Umbilical cord (tissue), 2 donors: Measurements from ENCODE around the gene NTM. TPM values are rescaled to one million over a fixed set of nuclear protein-coding genes. Genes with fewer than 3 reads are reported as not detected.
A peak's percentile ranks its signal among the peaks of the same experiment; 100 is the strongest.
"Not testable (repeated sequence)": the region's sequence is repeated elsewhere in the genome, so short reads cannot be mapped to it uniquely, and the experiment has no call there.

Source experiments
- DNase-seq: peaks from one replicate; pipeline ENCODE4 v3.0.0-alpha.2; 2015; ENCODE audit warnings: low spot score
- total RNA-seq: library from RNA; depleted of rRNA; stranded (reverse); fragments of >200 nt; gene quantifications from one replicate; pipeline ENCODE4 v1.2.3, GENCODE V29; 2014; ENCODE audit warnings: low replicate concordance; ENCODE audit not compliant: insufficient read depth

Gene NTM
- total RNA-seq, 1 donor from 2014 or later, result 8.9 TPM

DNA sequence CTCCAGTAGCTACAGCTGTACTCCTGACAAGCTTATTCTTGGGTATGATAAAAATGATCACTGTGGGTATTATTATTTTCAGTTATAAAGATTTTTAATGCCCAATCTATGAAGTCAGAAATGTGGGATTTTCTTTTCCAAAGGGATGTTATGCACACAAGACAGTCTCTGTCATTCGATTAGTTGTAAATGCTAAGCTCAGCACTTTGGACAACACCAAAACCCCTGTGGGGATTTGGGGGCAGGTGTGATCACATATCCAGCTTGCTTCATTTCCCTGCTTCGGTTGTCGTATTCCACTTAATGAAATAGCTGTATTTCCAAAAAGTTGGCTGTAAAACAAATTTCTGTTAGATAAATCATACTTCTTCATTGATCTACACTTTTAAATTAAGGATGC, 931.5 kb downstream of the NTM start:
- no peak for DNase-seq

DNA sequence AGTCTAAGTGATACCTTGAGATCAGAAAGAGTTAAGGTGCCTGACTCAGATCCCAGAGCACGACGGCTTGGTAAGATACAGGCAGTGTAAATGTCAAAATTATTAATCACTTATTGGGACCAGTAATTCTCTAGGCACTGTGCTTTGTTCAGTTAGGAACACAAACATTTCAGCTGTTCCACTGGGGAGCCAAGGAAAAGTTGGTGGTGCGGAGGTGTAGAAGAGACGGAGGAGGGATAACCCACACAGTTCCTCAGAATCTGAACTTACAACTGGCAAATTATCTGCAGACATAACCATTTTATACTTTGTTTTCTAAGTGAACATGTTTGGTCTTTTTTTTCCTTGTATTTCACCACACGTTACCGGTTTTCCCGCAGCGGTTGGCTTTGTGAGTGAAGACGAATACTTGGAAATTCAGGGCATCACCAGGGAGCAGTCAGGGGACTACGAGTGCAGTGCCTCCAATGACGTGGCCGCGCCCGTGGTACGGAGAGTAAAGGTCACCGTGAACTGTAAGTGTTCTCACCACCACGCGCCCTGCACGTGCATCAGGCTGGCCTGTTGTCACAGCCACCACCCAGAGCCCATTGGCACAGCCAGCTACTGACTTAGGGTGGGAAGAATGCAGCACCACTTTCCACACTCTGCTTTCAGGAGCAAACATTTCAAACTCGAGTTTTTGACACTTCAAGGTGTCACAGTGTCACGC, 937.0 kb downstream of the NTM start:
- no peak for DNase-seq

DNA sequence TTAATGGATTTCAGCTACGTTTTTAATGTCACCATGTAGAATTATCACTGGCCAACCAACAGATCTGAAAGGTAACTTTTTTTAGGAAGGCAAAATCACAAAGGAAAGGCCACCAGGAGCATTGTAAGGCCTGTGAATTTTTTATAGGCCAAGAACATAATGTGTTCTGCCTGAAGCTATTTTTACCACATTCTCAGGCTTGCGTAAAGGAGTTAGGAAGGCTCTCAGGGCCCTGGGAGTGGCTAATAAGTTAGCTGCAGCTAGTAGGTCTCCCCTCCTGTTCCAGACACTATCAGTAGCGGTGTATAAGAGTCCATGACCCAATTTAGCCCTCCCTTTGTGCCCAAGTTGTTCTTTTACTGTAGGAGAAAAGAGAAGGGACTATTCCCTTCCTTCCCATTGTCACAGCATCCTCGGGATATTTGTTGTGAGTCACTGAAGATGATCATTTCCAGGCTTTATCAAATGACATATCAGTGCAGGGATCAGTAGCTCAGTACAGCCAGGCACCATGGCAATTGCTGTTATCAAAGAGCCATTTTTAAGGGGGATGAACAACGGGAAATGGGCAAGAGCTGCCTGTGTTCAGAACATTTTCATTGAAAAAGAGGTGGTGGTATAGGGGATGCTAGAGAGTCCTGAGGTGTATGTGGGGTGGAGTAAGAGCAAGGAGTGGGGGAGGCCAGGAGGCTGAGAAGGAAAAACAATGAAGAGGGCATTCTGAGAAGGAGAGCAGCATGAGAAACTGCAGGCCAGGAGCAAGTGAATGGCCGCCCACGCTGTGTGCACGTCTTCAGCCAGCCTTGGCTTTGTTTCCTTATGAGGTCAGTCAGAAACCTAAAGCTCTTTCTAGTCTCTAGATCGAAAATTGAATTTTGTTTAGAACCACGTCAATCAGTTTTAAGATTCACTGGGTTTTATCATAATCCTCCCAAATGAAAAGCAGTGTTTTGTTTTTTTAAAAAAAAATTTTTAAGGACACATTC, 940.3 kb downstream of the NTM start:
- DNase-seq, result no peak

DNA sequence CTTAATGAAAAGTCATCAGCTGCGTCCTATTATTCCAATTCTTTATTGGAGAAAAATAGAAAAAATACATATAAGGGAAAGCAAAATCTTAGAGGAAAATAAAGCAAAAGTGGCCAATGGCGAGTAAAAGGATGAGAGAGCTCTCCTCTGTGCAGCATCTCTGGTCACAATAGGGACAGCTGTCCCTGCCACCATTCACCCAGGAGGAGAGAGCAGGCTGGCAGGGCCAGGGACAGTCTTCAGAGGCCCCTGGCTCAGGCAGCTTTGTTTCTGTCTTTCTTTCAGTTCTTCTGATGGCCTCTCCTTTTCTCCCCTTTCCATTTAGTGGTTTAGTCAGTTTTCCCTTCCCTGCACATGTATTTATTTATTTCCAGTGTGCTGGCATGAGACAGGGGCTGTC, 941.3 kb downstream of the NTM start:
- no peak for DNase-seq

DNA sequence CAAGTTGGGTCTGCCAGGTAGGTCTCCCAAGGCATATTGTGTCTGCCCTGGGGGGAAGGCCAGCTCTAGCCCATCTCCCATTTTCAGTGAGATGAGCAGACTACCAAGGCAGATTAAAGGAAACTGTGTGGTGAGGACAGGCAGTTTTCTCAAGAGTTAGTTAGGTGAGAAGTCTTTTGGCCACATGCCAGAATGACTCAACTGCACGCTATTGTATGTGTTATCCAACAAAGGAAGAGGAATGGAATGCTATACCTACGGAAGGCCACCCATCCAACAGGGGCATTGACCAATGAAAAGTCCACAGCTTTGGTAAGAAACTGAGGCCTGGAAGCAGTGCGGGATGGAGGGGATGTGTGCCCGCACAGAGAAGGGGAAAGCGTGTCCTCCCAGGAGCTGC, 941.7 kb downstream of the NTM start:
- no peak for DNase-seq

DNA sequence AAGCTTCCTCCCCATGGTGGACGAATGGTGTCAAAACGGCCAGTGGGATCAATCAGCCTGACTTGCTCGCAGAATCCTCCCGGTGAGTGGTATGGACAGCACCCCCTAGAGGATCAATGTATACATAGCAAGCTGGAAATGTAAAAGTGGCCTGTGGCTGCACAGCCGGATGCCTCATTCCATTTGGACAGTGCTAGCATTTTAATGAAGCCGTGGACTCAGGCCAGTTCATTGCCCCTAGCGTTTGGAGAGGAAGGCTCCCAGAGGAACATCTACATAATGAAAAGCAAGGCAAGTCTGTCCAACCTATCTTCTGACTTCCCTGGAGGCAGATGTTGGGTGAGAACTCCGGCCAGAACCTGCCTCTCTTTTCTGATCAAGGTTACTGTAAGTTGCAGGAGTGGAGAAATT, 942.3 kb downstream of the NTM start:
- DNase-seq, result peak; percentile 14

DNA sequence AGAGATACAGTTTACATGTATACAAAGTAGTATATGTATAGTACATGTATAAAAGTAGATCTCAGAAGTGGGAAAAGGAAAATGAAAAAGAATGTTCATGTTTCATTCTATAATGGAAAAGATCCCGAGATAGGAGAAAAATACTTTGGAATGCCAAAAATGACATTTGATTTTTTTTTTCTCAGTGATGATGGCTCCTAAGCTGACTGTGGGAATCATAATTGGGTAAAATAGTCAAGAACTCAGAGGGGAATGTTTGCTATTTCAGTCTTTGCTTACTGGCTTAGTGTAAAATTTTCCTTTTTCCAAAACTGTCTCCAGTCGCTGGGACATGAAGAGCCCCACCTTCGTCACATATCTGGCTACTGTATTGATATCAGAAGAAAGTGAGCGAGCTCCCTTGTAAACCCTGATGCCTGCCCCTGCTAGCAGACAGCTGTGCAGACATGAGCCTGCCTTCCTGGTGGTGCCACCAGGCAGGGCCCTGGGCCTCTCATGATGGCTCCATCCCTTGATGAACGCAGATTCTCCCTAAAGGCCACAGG, 944.6 kb downstream of the NTM start:
- DNase-seq, result peak; percentile 61

DNA sequence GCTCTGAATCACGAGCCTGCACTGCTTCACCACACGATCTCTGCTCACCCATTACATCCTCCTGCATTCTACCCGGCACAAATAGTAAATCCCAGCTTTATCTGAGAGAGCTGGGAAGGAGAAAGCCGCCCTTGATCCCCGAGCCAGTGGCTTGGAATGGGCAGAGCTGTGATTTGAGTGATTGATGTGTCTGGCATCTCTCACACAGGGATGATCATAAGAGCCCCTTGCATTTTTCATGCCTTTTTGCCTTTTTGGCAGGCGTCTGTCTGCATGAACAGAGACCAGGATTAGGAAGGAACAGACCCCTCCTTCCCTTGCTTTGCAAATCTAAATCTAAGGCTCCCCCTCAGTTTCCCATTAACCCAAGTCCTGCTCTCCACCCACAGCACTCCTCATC, 945.3 kb downstream of the NTM start:
- peak; percentile 95 for DNase-seq

DNA sequence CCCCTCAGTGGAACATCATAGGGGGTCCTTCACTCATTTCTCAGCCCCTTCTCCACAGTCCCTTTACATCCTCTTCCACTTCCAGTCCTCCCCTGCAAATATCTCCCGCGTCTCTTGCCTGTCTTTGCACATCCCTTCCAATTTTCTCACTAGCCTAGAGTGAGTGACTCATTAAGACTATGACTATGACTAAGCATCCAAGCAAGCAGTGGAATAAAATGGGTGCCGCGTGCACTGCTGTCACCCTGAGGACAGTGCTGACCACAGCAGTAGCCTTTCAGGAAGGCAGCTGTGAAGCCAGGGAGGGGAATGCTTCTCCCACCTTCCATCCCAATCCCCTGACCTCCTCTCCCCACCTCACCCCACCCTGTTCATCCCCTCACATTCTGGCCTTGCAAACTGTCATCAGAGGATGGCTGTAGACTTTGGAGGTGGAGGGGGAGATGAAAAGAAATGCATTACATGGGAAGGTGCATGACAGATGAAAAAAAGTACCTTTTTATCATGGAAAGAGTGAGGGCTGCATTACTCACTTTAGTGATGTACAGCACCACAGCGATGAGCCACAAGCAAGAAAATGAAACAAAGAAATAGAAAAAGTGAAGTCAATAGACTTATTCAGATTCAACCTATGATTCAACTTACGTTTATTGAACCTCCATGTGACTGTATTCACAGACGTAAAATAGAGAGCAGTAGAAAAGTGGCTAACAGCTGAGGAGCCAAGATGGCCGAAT, 948.2 kb downstream of the NTM start:
- no peak for DNase-seq

DNA sequence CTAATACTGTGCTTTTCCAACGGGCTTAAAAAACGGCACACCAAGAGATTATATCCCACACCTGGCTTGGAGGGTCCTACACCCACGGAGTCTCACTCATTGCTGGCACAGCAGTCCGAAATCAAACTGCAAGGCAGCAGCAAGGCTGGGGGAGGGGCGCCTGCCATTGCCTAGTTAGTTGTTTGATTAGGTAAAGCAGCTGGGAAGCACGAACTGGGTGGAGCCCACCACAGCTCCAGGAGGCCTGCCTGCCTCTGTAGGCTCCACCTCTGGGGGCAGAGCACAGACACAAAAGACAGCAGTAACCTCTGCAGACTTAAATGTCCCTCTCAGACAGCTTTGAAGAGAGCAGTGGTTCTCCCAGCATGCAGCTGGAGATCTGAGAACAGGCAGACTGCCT, 949.0 kb downstream of the NTM start:
- DNase-seq, result not testable (repeated sequence)

DNA sequence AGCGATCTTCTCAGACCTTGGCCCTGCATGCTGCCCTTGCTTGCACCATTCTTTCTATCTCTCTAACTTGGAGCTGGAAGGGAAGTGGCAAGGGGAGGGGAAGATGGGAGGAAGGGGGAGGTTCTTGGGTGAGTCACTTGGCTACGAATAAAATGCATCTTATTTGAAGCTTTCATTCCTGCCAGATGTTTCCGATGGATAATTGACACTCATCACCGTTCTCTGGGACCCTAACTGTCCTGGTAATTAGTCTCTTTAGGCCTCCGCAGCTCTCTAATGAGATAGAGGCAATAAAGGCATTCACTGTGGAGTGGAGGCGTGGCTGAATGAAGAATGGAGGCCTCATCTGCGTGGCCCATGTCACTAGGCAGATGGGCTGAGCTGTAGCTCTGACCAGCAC, 960.1 kb downstream of the NTM start:
- no peak for DNase-seq

DNA sequence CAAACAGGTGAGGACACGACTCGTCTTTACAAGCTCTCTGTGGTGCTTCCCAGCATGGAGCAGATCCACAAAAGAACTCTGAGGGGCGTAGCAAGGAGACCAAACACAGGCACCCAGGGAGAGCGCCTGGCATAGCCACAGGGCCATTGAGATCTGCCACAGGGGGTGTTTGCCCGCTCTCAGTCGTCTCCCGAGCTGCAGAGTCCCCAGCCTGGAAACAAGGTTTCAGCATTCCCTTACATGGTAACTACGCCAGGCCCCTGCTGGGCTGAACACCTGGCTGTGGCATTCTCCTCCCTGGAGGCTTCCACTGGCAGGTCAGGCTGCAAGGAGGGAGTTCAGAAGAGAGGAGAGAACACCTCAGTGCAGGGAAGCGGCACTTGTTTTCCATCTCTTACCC, 962.1 kb downstream of the NTM start:
- no peak for DNase-seq

DNA sequence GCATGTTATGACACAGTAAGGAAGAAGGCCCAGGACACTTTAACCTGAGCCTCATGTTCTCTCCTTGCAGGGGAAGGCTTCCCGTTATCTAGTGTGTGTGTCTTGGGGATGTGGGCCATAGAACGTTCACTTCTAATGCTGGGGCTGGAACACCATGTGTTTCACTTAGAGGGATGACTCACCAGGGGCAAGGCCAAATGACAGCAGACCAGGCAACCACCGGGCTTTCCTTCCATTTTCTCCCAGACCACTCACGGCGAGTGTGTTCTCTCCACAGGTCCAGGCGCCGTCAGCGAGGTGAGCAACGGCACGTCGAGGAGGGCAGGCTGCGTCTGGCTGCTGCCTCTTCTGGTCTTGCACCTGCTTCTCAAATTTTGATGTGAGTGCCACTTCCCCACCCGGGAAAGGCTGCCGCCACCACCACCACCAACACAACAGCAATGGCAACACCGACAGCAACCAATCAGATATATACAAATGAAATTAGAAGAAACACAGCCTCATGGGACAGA, 964.4 kb downstream of the NTM start:
- no peak for DNase-seq

DNA sequence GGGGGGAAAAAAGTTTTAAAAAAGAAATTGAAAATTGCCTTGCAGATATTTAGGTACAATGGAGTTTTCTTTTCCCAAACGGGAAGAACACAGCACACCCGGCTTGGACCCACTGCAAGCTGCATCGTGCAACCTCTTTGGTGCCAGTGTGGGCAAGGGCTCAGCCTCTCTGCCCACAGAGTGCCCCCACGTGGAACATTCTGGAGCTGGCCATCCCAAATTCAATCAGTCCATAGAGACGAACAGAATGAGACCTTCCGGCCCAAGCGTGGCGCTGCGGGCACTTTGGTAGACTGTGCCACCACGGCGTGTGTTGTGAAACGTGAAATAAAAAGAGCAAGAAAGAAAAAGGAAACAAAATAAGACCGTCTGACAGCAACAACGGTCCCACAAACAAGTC, 964.9 kb downstream of the NTM start:
- DNase-seq, result no peak

DNA sequence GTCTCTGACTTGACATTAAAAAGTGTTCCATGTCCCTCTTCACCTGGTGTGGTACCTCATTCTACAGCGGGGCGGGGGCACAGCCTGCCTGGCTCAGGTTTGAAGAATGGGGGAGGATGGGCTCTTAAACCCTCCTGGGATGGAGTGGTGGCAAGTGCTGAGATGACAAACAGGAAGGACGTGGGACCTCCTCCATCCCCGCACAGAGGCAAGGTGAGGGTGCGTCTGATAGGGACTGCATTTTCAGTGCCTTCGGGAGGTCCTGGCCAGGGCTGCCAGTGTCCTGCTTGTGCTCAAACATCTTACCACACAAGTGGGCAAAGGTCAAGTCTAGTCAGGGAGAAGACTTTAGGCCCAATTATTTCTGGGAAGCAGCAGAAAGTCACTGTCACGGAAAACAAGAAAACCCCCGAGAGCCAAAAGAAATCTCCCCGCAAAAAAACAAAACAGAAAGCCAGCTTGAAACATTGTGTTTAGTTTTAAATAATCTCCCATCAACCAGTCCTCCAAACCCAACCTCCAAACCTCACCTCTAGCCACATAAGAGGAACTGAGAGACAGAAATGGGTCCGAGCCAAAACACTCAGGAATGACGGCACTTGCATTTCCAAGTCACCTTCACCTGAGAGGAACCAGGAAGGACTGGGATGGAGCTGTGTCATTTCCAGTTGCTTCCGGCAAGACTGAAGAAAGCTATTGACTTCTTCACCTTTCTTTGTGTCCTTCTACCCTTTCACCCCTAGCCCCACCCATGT, 966.5 kb downstream of the NTM start:
- no peak for DNase-seq

DNA sequence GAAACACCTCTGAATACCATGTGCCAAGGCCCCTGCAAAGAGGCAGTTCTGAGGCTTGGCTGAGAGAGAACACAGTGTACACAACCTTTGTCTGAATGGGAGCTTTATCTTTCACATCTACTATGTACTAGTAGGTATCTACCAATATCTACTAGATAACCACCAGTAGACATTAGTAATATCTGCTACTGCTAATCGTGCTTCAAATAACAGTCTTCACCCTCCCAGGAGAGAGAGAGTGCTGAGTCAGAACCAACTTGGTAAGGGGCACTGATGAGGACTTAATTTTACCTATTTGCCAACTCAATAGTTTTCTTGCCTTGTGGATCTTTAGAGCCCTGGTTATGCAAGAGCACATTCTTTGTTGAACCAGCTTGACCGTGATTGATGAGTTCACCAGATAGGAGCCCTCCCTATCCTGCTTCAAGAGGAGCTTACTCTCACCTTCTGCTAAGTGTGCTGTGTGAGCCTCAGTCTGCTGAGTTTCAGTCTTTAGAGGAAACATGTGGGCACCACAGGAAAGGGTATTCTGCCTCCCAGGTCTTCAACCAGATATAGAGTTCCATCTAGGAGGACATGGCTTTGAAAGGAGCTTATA, 967.5 kb downstream of the NTM start:
- no peak for DNase-seq

DNA sequence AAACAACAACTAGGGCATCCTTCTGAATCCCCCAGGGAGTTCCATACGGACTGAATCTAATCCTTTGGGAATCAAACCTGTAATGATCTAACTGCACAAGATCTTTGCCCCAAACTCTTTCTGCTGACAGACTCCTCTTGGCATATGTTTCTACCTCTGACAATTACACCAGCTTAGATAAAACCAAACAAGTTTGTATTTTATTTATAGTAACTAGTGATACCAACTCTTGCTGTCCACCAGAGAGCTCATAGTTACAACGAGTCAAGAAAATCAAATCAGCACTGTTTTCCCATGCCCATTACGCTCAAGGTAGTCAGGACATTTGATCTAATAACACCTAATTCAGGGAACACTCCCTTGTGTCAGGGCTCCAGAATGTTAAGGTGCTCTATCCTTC, 972.0 kb downstream of the NTM start:
- DNase-seq, result no peak

DNA sequence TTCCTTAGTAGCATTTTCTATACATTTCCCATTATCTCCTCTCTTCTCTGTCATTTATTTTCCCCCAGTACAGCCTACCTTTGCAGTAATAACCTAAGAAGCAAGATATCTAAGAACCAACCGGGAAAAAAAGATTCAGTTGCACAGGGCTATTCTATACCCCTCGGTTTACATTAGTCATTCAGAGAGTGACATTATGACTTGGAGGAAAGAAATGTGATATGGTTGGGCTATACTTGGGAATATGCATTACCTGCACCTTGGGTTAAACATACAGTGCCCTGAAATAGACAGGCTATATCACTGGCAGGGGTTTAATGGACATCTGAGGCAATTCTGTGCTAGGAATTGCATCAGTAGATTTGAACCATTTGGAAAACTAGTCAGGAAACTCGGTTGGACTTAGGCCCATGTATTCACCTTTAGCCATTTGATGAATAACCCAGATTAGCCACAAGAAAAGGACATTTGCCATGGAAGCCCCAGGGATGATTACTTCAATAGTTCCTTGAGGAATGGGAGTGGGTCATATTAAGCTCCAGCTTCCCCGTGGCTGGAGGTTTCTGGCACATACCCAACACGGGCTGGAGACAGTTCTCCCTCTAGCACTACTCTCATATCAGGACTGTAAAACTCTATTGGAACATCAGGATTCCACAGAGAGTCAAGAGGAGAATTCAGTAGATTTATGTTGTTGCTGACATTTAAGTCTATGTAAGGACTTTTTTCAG, 973.2 kb downstream of the NTM start:
- DNase-seq, result peak; percentile 18

DNA sequence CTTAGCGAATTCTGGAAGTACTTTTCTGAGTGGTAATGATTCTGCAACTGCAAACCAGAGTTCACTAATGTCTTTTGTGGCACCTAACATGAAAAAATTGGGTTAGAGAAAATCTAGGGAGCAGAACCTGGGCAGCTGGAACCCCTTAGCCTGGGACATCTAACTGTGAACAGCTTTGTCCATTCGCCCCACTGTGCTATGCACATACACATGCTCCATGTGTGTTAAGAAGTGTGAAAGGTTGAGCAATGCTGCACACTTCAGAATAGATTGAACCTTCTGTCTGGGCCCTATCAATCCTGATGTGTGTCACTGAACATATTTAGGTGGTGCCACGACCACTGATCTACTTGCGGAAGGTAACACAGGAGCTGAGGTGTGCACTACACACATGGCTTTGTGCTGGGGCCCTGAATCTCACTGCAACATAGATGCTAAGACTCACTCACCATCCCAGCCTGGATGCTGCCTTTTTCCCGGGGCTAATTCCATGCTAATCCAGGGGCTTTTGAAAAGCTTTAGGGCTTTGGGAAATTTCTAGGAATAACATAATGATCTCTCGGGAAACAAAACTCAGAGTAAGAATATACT, 976.2 kb downstream of the NTM start:
- DNase-seq, result no peak
